GM21723 (cell line): ENCODE data around the gene QARS1.

Source experiments
- ATAC-seq: cut with Tn5 transposase; IDR thresholded peaks from one replicate; pipeline ENCODE4 v1.9.1; 2021; ENCODE audit warnings: mild to moderate bottlenecking, moderate library complexity; ENCODE audit not compliant: unreplicated experiment

Gene QARS1

GRCh38 chr3:49120438-49121131 lies 16.0 kb upstream of the QARS1 start, which contains the start of gene USP19:
USP19 (minus strand) TSS chr3:49120823; CDS start chr3:49119145, 1,678 bp downstream.
- peak; percentile 90 for ATAC-seq

GRCh38 chr3:49120096-49120437 lies 15.5 kb upstream of the QARS1 start:
- ATAC-seq = peak; percentile 7

GRCh38 chr3:49119439-49119838 lies 14.9 kb upstream of the QARS1 start:
- no peak for ATAC-seq

- ATAC-seq = no peak
Measured at GRCh38 chr3:49119036-49119435, 14.5 kb upstream of the QARS1 start.

- ATAC-seq = no peak
Measured at GRCh38 chr3:49112262-49112661, 7.7 kb upstream of the QARS1 start.

- ATAC-seq = no peak
Measured at GRCh38 chr3:49111347-49111746, 6.8 kb upstream of the QARS1 start.

- no peak for ATAC-seq
Measured at GRCh38 chr3:49110780-49111179, 6.2 kb upstream of the QARS1 start.

- no peak for ATAC-seq
Measured at GRCh38 chr3:49108346-49108745, 3.8 kb upstream of the QARS1 start.

GRCh38 chr3:49104052-49104426 lies 518 bp downstream of the QARS1 start:
- no peak for ATAC-seq

GRCh38 chr3:49100046-49100615 lies 4.4 kb downstream of the QARS1 start:
- ATAC-seq = no peak

- ATAC-seq = no peak
Measured at GRCh38 chr3:49098910-49099630, 5.5 kb downstream of the QARS1 start.

- no peak for ATAC-seq
Measured at GRCh38 chr3:49098429-49098828, 6.1 kb downstream of the QARS1 start.

- ATAC-seq = peak; percentile 79
Measured at GRCh38 chr3:49093853-49094767, 10.4 kb downstream of the QARS1 start, which contains the start of gene QRICH1. QRICH1 (minus strand) TSS chr3:49094071; CDS start chr3:49077017, 17,054 bp downstream.

GRCh38 chr3:49092938-49093852 lies 11.4 kb downstream of the QARS1 start:
- peak; percentile 43 for ATAC-seq

- no peak for ATAC-seq
Measured at GRCh38 chr3:49081429-49081828, 23.1 kb downstream of the QARS1 start.

GRCh38 chr3:49079270-49079669 lies 25.3 kb downstream of the QARS1 start:
- no peak for ATAC-seq

- ATAC-seq = no peak
Measured at GRCh38 chr3:49076646-49077045, 27.9 kb downstream of the QARS1 start.

GRCh38 chr3:49076116-49076515 lies 28.4 kb downstream of the QARS1 start:
- no peak for ATAC-seq

GRCh38 chr3:49058011-49058410 lies 46.5 kb downstream of the QARS1 start:
- no peak for ATAC-seq

GRCh38 chr3:49057268-49057667 lies 47.3 kb downstream of the QARS1 start:
- no peak for ATAC-seq
